HepG2 (cell line): ENCODE results near the gene CPPED1.

ENCODE experiments used
- BRCA1 ChIP-seq: sonication (generic); formaldehyde crosslinking; IDR thresholded peaks from 2 replicates; pipeline ENCODE4 v1.4.0; 2020; ENCODE audit warnings: missing genetic modification reagents
- EZH2 ChIP-seq: conservative IDR thresholded peaks from 2 replicates; pipeline ENCODE4 v1.6.1; 2012; ENCODE audit warnings: mild to moderate bottlenecking, low read depth, low read length, moderate library complexity
- GATAD1 ChIP-seq: IDR thresholded peaks from 2 replicates; pipeline ENCODE4 v1.6.1; 2016; ENCODE audit warnings: missing genetic modification reagents, missing compliant biosample characterization
- HDAC6 ChIP-seq: fragments of 200-600 bp; sonication (generic); IDR thresholded peaks from 2 replicates; pipeline ENCODE4 v1.7.0; 2017; ENCODE audit warnings: mild to moderate bottlenecking, antibody characterized with exemption, low read length, low read depth
- HNRNPK ChIP-seq: fragments of 200-400 bp; formaldehyde crosslinking; IDR thresholded peaks from 2 replicates; pipeline ENCODE4 v1.6.1; 2018; ENCODE audit warnings: low read length, low read depth, moderate library complexity, mild to moderate bottlenecking; ENCODE audit not compliant: poor library complexity, severe bottlenecking
- MAZ ChIP-seq, 2 experiments: sonication (generic) in 1 of 2; formaldehyde crosslinking in 1 of 2; IDR thresholded peaks; 2 replicates each; pipeline versions ENCODE4 v1.5.0 to v1.6.1; 2012 to 2020; ENCODE audit warnings: low read depth in 2 of 2, mild to moderate bottlenecking in 2 of 2, borderline replicate concordance in 1 of 2, improper control_type of control experiment in 1 of 2, low read length in 1 of 2, missing genetic modification reagents in 1 of 2, moderate library complexity in 1 of 2
- PHF5A ChIP-seq: IDR thresholded peaks from one replicate; pipeline ENCODE4 v1.6.1; 2018; ENCODE audit warnings: low read depth, missing genetic modification reagents; ENCODE audit not compliant: unreplicated experiment
- SNRNP70 ChIP-seq: fragments of 200-400 bp; formaldehyde crosslinking; IDR thresholded peaks from 2 replicates; pipeline ENCODE4 v1.6.1; 2017; ENCODE audit warnings: mild to moderate bottlenecking, low read depth, low read length, moderate library complexity
- ZNF703 ChIP-seq: sonication (generic); formaldehyde crosslinking; IDR thresholded peaks from 2 replicates; pipeline ENCODE4 v1.5.1; 2020; ENCODE audit warnings: missing genetic modification reagents, mild to moderate bottlenecking, moderate library complexity, borderline replicate concordance
- ZSCAN29 ChIP-seq: sonication (generic); formaldehyde crosslinking; conservative IDR thresholded peaks from 2 replicates; pipeline ENCODE4 v1.4.0; 2020; ENCODE audit warnings: mild to moderate bottlenecking, missing genetic modification reagents
- TF ChIP-seq, protein P1 (sequence below): sonication (generic); formaldehyde crosslinking; IDR thresholded peaks from 2 replicates; pipeline ENCODE4 v1.4.0; 2020; ENCODE audit warnings: mild to moderate bottlenecking, missing genetic modification reagents
- TF ChIP-seq, protein P2 (sequence below): sonication (generic); formaldehyde crosslinking; IDR thresholded peaks from 2 replicates; pipeline ENCODE4 v1.4.0; 2020; ENCODE audit warnings: missing genetic modification reagents
- TF ChIP-seq, protein P3 (sequence below): sonication (generic); formaldehyde crosslinking; IDR thresholded peaks from 2 replicates; pipeline ENCODE4 v1.5.0; 2020; ENCODE audit warnings: mild to moderate bottlenecking, missing genetic modification reagents, moderate library complexity

DNA sequence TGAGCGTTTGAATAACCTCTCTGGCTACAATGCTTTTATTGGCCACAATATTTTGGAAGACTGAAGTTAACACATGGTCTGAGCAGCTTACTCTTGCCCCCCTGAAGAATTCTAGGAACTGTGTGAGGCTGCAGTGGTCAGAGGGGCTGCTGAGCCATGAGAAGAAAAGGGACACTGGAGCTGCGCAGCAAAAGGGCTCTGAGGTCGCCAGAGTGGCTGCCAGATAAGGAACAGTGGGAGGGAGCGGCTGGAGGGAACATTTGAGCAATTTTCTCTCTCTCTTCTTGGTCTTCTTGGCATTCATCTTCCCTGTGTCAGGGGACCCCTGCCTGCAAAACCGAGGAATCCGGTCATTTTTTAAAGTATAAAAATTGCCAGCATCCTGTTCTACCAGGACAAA is 66.1 kb downstream of the CPPED1 start:
- TF ChIP-seq SNRNP70 = no peak
- no peak for TF ChIP-seq ZNF703 (CRISPR knock-in tag)
- TF ChIP-seq PHF5A (CRISPR knock-in tag) = no peak
- TF ChIP-seq HDAC6 = no peak
- no peak for TF ChIP-seq EZH2
- TF ChIP-seq, protein P1, sequence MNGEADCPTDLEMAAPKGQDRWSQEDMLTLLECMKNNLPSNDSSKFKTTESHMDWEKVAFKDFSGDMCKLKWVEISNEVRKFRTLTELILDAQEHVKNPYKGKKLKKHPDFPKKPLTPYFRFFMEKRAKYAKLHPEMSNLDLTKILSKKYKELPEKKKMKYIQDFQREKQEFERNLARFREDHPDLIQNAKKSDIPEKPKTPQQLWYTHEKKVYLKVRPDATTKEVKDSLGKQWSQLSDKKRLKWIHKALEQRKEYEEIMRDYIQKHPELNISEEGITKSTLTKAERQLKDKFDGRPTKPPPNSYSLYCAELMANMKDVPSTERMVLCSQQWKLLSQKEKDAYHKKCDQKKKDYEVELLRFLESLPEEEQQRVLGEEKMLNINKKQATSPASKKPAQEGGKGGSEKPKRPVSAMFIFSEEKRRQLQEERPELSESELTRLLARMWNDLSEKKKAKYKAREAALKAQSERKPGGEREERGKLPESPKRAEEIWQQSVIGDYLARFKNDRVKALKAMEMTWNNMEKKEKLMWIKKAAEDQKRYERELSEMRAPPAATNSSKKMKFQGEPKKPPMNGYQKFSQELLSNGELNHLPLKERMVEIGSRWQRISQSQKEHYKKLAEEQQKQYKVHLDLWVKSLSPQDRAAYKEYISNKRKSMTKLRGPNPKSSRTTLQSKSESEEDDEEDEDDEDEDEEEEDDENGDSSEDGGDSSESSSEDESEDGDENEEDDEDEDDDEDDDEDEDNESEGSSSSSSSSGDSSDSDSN (CRISPR knock-in tag) = no peak
- no peak for TF ChIP-seq HNRNPK
- TF ChIP-seq, protein P2, sequence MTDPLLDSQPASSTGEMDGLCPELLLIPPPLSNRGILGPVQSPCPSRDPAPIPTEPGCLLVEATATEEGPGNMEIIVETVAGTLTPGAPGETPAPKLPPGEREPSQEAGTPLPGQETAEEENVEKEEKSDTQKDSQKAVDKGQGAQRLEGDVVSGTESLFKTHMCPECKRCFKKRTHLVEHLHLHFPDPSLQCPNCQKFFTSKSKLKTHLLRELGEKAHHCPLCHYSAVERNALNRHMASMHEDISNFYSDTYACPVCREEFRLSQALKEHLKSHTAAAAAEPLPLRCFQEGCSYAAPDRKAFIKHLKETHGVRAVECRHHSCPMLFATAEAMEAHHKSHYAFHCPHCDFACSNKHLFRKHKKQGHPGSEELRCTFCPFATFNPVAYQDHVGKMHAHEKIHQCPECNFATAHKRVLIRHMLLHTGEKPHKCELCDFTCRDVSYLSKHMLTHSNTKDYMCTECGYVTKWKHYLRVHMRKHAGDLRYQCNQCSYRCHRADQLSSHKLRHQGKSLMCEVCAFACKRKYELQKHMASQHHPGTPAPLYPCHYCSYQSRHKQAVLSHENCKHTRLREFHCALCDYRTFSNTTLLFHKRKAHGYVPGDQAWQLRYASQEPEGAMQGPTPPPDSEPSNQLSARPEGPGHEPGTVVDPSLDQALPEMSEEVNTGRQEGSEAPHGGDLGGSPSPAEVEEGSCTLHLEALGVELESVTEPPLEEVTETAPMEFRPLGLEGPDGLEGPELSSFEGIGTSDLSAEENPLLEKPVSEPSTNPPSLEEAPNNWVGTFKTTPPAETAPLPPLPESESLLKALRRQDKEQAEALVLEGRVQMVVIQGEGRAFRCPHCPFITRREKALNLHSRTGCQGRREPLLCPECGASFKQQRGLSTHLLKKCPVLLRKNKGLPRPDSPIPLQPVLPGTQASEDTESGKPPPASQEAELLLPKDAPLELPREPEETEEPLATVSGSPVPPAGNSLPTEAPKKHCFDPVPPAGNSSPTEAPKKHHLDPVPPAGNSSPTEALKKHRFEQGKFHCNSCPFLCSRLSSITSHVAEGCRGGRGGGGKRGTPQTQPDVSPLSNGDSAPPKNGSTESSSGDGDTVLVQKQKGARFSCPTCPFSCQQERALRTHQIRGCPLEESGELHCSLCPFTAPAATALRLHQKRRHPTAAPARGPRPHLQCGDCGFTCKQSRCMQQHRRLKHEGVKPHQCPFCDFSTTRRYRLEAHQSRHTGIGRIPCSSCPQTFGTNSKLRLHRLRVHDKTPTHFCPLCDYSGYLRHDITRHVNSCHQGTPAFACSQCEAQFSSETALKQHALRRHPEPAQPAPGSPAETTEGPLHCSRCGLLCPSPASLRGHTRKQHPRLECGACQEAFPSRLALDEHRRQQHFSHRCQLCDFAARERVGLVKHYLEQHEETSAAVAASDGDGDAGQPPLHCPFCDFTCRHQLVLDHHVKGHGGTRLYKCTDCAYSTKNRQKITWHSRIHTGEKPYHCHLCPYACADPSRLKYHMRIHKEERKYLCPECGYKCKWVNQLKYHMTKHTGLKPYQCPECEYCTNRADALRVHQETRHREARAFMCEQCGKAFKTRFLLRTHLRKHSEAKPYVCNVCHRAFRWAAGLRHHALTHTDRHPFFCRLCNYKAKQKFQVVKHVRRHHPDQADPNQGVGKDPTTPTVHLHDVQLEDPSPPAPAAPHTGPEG (CRISPR knock-in tag) = no peak
- TF ChIP-seq, protein P3, sequence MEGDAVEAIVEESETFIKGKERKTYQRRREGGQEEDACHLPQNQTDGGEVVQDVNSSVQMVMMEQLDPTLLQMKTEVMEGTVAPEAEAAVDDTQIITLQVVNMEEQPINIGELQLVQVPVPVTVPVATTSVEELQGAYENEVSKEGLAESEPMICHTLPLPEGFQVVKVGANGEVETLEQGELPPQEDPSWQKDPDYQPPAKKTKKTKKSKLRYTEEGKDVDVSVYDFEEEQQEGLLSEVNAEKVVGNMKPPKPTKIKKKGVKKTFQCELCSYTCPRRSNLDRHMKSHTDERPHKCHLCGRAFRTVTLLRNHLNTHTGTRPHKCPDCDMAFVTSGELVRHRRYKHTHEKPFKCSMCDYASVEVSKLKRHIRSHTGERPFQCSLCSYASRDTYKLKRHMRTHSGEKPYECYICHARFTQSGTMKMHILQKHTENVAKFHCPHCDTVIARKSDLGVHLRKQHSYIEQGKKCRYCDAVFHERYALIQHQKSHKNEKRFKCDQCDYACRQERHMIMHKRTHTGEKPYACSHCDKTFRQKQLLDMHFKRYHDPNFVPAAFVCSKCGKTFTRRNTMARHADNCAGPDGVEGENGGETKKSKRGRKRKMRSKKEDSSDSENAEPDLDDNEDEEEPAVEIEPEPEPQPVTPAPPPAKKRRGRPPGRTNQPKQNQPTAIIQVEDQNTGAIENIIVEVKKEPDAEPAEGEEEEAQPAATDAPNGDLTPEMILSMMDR = no peak
- no peak for TF ChIP-seq BRCA1 (CRISPR knock-in tag)
- TF ChIP-seq MAZ (IDR thresholded peaks at IDR 0.05; ENCODE audit: borderline replicate concordance, low read depth, low read length) = no peak
- no peak for TF ChIP-seq MAZ (CRISPR knock-in tag; IDR thresholded peaks at IDR 0.05; ENCODE audit: low read depth)
- TF ChIP-seq GATAD1 = no peak
- no peak for TF ChIP-seq ZSCAN29
